Natural killer cell treated with Interleukin-12 subunit alpha and Interleukin-12 subunit beta and Interleukin-15 and Interleukin-18, amount 100 ng/mL, for 72 hours (primary cell): ENCODE measurements around the gene MRPL48. TPM values are rescaled to one million over a fixed set of nuclear protein-coding genes. Genes with fewer than 3 reads are reported as not detected.
A peak's percentile ranks its signal among the peaks of the same experiment; 100 is the strongest.
"Not testable (repeated sequence)": the region's sequence is repeated elsewhere in the genome, so short reads cannot be mapped to it uniquely, and the experiment has no call there.

Experiments used
- ATAC-seq, 2 donors: fragments of 150-1000 bp; cut with Tn5 transposase in 1 of 2; sonication (Bioruptor Pico), chemical (Tn5 transposase) in 1 of 2; 2 replicates each; pipeline ENCODE4 v1.10.0; 2021
- DNase-seq: peaks from one replicate; pipeline ENCODE4 v3.0.0; 2022; ENCODE audit warnings: low spot score
- H3K27ac Mint-ChIP-seq, 2 donors: 1 replicate in 1 of 2; 2 replicates in 1 of 2; pipeline ENCODE4 v1.8.0; 2022; ENCODE audit warnings: mixed read lengths in 2 of 2, mild to moderate bottlenecking in 1 of 2, moderate library complexity in 1 of 2
- H3K27me3 Mint-ChIP-seq, 2 donors: 1 replicate in 1 of 2; 2 replicates in 1 of 2; pipeline ENCODE4 v1.8.0; 2022; ENCODE audit warnings: mixed read lengths in 2 of 2
- H3K36me3 Mint-ChIP-seq: one replicate; pipeline ENCODE4 v1.8.0; 2022; ENCODE audit warnings: mixed read lengths
- H3K4me1 Mint-ChIP-seq, 2 donors: 1 replicate in 1 of 2; 2 replicates in 1 of 2; pipeline ENCODE4 v1.8.0; 2022; ENCODE audit warnings: low read depth in 2 of 2, mixed read lengths in 2 of 2, mild to moderate bottlenecking in 1 of 2
- H3K4me3 Mint-ChIP-seq: one replicate; pipeline ENCODE4 v1.8.0; 2022; ENCODE audit warnings: mixed read lengths
- H3K9me3 Mint-ChIP-seq: 2 replicates; pipeline ENCODE4 v1.8.0; 2022; ENCODE audit warnings: mixed read lengths
- total RNA-seq, 2 donors: library from RNA; stranded (reverse); gene quantifications; one replicate each; pipeline ENCODE4 v1.2.3, GENCODE V29; 2022

MRPL48 gene
- total RNA-seq, 2 donors from 2014 or later: 39.9 to 45.0 TPM

- Mint-ChIP-seq H3K36me3 (no peaks in the 10 kb centered on the region), H3K9me3 (no peaks in the 10 kb centered on the region), H3K27me3 (no peaks in the 10 kb centered on the region), H3K27ac (peak overlapping the region; percentile 56 to 82), H3K4me3 (peak overlapping the region; percentile 81), H3K4me1 (peaks cover 32 to 35% of the 10 kb centered on the region in 2 donors)
- no peak for ATAC-seq
- DNase-seq: no peak
These were observed 28.0 kb upstream of the MRPL48 start for GRCh38 chr11:73759610-73760134.

GRCh38 chr11:73760135-73760678, 27.5 kb upstream of the MRPL48 start:
- Mint-ChIP-seq H3K27me3 (peaks cover 0 to under 1% of the 10 kb centered on the region in 2 donors), H3K27ac (peak overlapping the region; percentile 56 to 82), H3K4me1 (peaks cover 32 to 35% of the 10 kb centered on the region in 2 donors), H3K36me3 (no peaks in the 10 kb centered on the region), H3K4me3 (peak overlapping the region; percentile 81), H3K9me3 (no peaks in the 10 kb centered on the region)
- DNase-seq: no peak
- ATAC-seq: peak in 1 of 2 donors; percentile 6

- Mint-ChIP-seq H3K9me3 (no peaks in the 10 kb centered on the region), H3K27me3 (peaks cover 0 to 2% of the 10 kb centered on the region in 2 donors), H3K4me3 (peak within 1 kb of the TSS; percentile 81), H3K27ac (peak within 1 kb of the TSS; percentile 79 to 82), H3K4me1 (peaks cover 29 to 35% of the 10 kb centered on the region in 2 donors), H3K36me3 (no peaks in the 10 kb centered on the region)
- DNase-seq: peak; percentile 100
- peak; percentile 95 to 96 for ATAC-seq
These were observed 26.8 kb upstream of the MRPL48 start, which contains the start of gene RAB6A for GRCh38 chr11:73760679-73761402. Gene RAB6A, minus strand, starts transcription at chr11:73761074. Its CDS starts 439 bp downstream, at chr11:73760635.

- peaks cover 4 to 5% of the 10 kb centered on the region in 2 donors for H3K27me3 Mint-ChIP-seq
- H3K4me1 Mint-ChIP-seq: peaks cover 29 to 35% of the 10 kb centered on the region in 2 donors
- peak overlapping the region; percentile 79 to 82 for H3K27ac Mint-ChIP-seq
- DNase-seq: no peak
- H3K4me3 Mint-ChIP-seq: peak overlapping the region; percentile 81
- no peaks in the 10 kb centered on the region for H3K36me3 Mint-ChIP-seq
- no peaks in the 10 kb centered on the region for H3K9me3 Mint-ChIP-seq
- peak in 1 of 2 donors; percentile 0 for ATAC-seq
These were observed 26.2 kb upstream of the MRPL48 start for GRCh38 chr11:73761403-73761945.

GRCh38 chr11:73762732-73763131, 24.9 kb upstream of the MRPL48 start:
- Mint-ChIP-seq H3K9me3 (no peaks in the 10 kb centered on the region), H3K36me3 (no peaks in the 10 kb centered on the region), H3K4me1 (peaks cover 27 to 31% of the 10 kb centered on the region in 2 donors), H3K27me3 (peaks cover 11 to 17% of the 10 kb centered on the region in 2 donors), H3K4me3 (no peak overlapping the region), H3K27ac (no peak overlapping the region)
- ATAC-seq: no peak
- no peak for DNase-seq

- Mint-ChIP-seq H3K36me3 (no peaks in the 10 kb centered on the region), H3K4me1 (peaks cover 0 to 4% of the 10 kb centered on the region in 2 donors), H3K27ac (no peak overlapping the region), H3K9me3 (no peaks in the 10 kb centered on the region), H3K4me3 (no peak overlapping the region), H3K27me3 (peaks cover 19 to 23% of the 10 kb centered on the region in 2 donors)
- ATAC-seq (no peak), DNase-seq (no peak)
These were observed 20.9 kb upstream of the MRPL48 start for GRCh38 chr11:73766763-73767162.

GRCh38 chr11:73770811-73771210, 16.9 kb upstream of the MRPL48 start:
- H3K27ac Mint-ChIP-seq, H3K4me3 Mint-ChIP-seq, H3K9me3 Mint-ChIP-seq, ATAC-seq, H3K36me3 Mint-ChIP-seq, H3K4me1 Mint-ChIP-seq, DNase-seq: not testable (repeated sequence)
- H3K27me3 Mint-ChIP-seq: peaks cover 20 to 23% of the 10 kb centered on the region in 2 donors

- ATAC-seq (peak; percentile 100), DNase-seq (peak; percentile 99)
- Mint-ChIP-seq H3K27ac (peak overlapping the region; percentile 91 to 98), H3K36me3 (no peaks in the 10 kb centered on the region), H3K4me3 (peak overlapping the region; percentile 95), H3K4me1 (peaks cover 9 to 12% of the 10 kb centered on the region in 2 donors), H3K27me3 (peaks cover 0 to 5% of the 10 kb centered on the region in 2 donors), H3K9me3 (no peaks in the 10 kb centered on the region)
These were observed 8.4 kb upstream of the MRPL48 start for GRCh38 chr11:73779084-73779902.

- Mint-ChIP-seq H3K9me3 (no peaks in the 10 kb centered on the region), H3K4me3 (no peak overlapping the region), H3K27ac (no peak overlapping the region), H3K4me1 (peaks cover 11 to 12% of the 10 kb centered on the region in 2 donors), H3K27me3 (peaks cover 0 to 9% of the 10 kb centered on the region in 2 donors), H3K36me3 (no peaks in the 10 kb centered on the region)
- DNase-seq (no peak), ATAC-seq (no peak)
These were observed 6.4 kb upstream of the MRPL48 start for GRCh38 chr11:73781303-73781702.

- H3K27me3 Mint-ChIP-seq: peaks cover 0 to 9% of the 10 kb centered on the region in 2 donors
- H3K9me3 Mint-ChIP-seq: no peaks in the 10 kb centered on the region
- DNase-seq: no peak
- H3K4me3 Mint-ChIP-seq: no peak overlapping the region
- ATAC-seq: no peak
- no peak overlapping the region for H3K27ac Mint-ChIP-seq
- H3K36me3 Mint-ChIP-seq: no peaks in the 10 kb centered on the region
- H3K4me1 Mint-ChIP-seq: peaks cover 16 to 18% of the 10 kb centered on the region in 2 donors
These were observed 4.1 kb upstream of the MRPL48 start for GRCh38 chr11:73783483-73784020.

GRCh38 chr11:73784080-73784634, 3.5 kb upstream of the MRPL48 start:
- no peak for ATAC-seq
- DNase-seq: no peak
- H3K27ac Mint-ChIP-seq: no peak overlapping the region
- no peaks in the 10 kb centered on the region for H3K9me3 Mint-ChIP-seq
- H3K36me3 Mint-ChIP-seq: no peaks in the 10 kb centered on the region
- peaks cover 11 to 12% of the 10 kb centered on the region in 2 donors for H3K4me1 Mint-ChIP-seq
- H3K27me3 Mint-ChIP-seq: peaks cover 0 to 9% of the 10 kb centered on the region in 2 donors
- no peak overlapping the region for H3K4me3 Mint-ChIP-seq

- Mint-ChIP-seq H3K27me3 (peaks cover 0 to 9% of the 10 kb centered on the region in 2 donors), H3K27ac (peak overlapping the region in 1 of 2 donors; percentile 3), H3K4me1 (peaks cover 10 to 11% of the 10 kb centered on the region in 2 donors), H3K36me3 (no peaks in the 10 kb centered on the region), H3K9me3 (no peaks in the 10 kb centered on the region), H3K4me3 (no peak overlapping the region)
- ATAC-seq: no peak
- DNase-seq: no peak
These were observed 2.9 kb upstream of the MRPL48 start for GRCh38 chr11:73784734-73785133.

- H3K36me3 Mint-ChIP-seq, DNase-seq, H3K9me3 Mint-ChIP-seq, H3K27me3 Mint-ChIP-seq, ATAC-seq: not testable (repeated sequence)
- Mint-ChIP-seq H3K27ac (peak overlapping the region in 1 of 2 donors; percentile 3), H3K4me1 (peaks cover 10 to 11% of the 10 kb centered on the region in 2 donors), H3K4me3 (peak overlapping the region; percentile 1)
These were observed 2.2 kb upstream of the MRPL48 start for GRCh38 chr11:73785467-73785866.
